Activated CD4-positive, alpha-beta T cell treated with anti-CD3 and anti-CD28 coated beads, Interleukin-2, Interleukin-6, amounts not matched to agents 100 ng/mL and 50 ng/mL, durations not matched to agents 16 hours and 8 hours (primary cell): ENCODE measurements around the gene TEX11.
"Not testable (repeated sequence)": the region's sequence is repeated elsewhere in the genome, so short reads cannot be mapped to it uniquely, and the experiment has no call there.

Source experiments
- DNase-seq: peaks from one replicate; pipeline ENCODE4 v3.0.0-alpha.2; 2020

The TEX11 gene

GRCh38 chrX:70754169-70754848 lies 154.2 kb downstream of the TEX11 start:
- peak; percentile 50 for DNase-seq

GRCh38 chrX:70733774-70734173 lies 174.7 kb downstream of the TEX11 start:
- not testable (repeated sequence) for DNase-seq

GRCh38 chrX:70727961-70728360 lies 180.6 kb downstream of the TEX11 start:
- not testable (repeated sequence) for DNase-seq

- DNase-seq = no peak
These were observed 187.8 kb downstream of the TEX11 start for GRCh38 chrX:70720721-70721120.

GRCh38 chrX:70711336-70711735 lies 197.2 kb downstream of the TEX11 start:
- not testable (repeated sequence) for DNase-seq

- no peak for DNase-seq
These were observed 214.0 kb downstream of the TEX11 start for GRCh38 chrX:70694339-70695122.

GRCh38 chrX:70679455-70679854 lies 229.1 kb downstream of the TEX11 start:
- not testable (repeated sequence) for DNase-seq

GRCh38 chrX:70675284-70675683 lies 233.2 kb downstream of the TEX11 start:
- peak; percentile 23 for DNase-seq

GRCh38 chrX:70672326-70672725 lies 236.2 kb downstream of the TEX11 start:
- peak; percentile 26 for DNase-seq

GRCh38 chrX:70669120-70669519 lies 239.4 kb downstream of the TEX11 start:
- no peak for DNase-seq

GRCh38 chrX:70664726-70665125 lies 243.8 kb downstream of the TEX11 start:
- peak; percentile 23 for DNase-seq

GRCh38 chrX:70661124-70661523 lies 247.4 kb downstream of the TEX11 start:
- DNase-seq = not testable (repeated sequence)

- not testable (repeated sequence) for DNase-seq
These were observed 251.0 kb downstream of the TEX11 start for GRCh38 chrX:70657546-70657945.

- peak; percentile 18 for DNase-seq
These were observed 252.2 kb downstream of the TEX11 start for GRCh38 chrX:70656304-70656703.

- DNase-seq = not testable (repeated sequence)
These were observed 260.6 kb downstream of the TEX11 start for GRCh38 chrX:70647910-70648309.

- no peak for DNase-seq
These were observed 272.3 kb downstream of the TEX11 start for GRCh38 chrX:70636218-70636617.

- no peak for DNase-seq
These were observed 272.8 kb downstream of the TEX11 start for GRCh38 chrX:70635669-70636068.

- no peak for DNase-seq
These were observed 273.3 kb downstream of the TEX11 start for GRCh38 chrX:70635227-70635626.

GRCh38 chrX:70621743-70622142 lies 286.8 kb downstream of the TEX11 start:
- DNase-seq = no peak

GRCh38 chrX:70618467-70618866 lies 290.0 kb downstream of the TEX11 start:
- no peak for DNase-seq

- no peak for DNase-seq
These were observed 295.2 kb downstream of the TEX11 start for GRCh38 chrX:70613295-70613694.

- no peak for DNase-seq
These were observed 303.2 kb downstream of the TEX11 start for GRCh38 chrX:70605352-70605751.

GRCh38 chrX:70592091-70592490 lies 316.4 kb downstream of the TEX11 start:
- peak; percentile 48 for DNase-seq

GRCh38 chrX:70587158-70587557 lies 321.4 kb downstream of the TEX11 start:
- DNase-seq = not testable (repeated sequence)
